GM19023 (cell line): ENCODE measurements around the gene SCGB3A1.

Experiments used
- ATAC-seq: cut with Tn5 transposase; IDR thresholded peaks from one replicate; pipeline ENCODE4 v1.9.1; 2021; ENCODE audit warnings: mild to moderate bottlenecking, moderate library complexity; ENCODE audit not compliant: unreplicated experiment

The SCGB3A1 gene

GRCh38 chr5:180590543-180591310 is 572 bp downstream of the SCGB3A1 start:
- no peak for ATAC-seq

DNA sequence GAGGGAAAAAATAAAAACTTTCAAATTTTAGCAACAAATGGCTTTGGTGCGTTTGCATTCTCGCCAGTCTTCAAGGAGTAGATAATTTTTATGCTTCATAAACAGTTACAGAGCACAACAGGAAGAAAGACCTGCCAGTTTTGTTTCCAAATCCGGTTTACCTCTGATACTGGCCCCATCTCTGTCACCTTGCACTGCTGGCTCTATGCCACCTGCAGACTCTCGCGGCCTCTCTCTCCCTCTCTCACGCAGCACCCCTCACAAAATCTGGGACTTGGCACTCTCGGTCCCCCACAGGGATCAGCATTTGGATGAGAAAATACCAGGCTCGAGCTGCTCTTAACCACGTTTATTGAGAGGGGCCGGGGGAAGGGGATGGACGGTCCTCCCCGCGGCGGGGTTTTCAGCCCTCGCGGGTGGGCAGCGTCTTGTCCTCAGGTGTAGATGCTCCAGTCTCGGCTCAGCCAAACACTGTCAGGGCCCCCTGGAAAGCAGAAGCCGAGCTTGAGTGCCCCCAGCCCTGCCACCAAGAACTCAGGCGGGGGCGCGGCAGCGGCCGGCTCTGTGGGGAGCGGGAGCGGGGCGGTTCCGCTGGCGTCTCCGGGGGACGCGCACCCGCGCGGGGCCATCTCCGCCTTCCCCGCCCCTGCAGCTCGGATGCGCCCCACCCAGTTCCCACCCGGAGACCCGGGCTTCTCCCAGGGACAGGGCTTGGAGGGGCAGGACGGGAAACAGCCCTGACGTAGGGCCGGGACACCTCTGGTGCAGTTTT is 1.3 kb downstream of the SCGB3A1 start:
- ATAC-seq, result no peak

DNA sequence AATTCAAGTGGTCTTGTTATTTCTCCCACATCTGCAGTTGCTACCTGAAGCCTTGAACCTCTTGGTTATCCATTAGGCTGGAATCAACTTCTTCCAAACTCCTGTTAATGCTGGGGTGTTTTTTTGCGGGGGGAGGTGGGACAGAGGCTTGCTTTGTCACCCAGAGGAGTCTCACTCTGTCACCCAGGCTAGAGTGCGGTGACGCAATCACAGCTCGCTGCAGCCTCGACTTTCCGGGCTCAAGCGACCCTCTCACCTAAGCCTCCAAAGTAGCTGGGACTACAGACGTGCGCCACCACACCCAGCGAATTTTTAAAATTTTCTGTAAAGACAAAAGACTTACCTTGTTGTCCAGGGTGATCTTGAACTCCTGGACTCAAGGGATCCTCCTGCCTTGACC is 4.4 kb downstream of the SCGB3A1 start:
- ATAC-seq, result no peak

DNA sequence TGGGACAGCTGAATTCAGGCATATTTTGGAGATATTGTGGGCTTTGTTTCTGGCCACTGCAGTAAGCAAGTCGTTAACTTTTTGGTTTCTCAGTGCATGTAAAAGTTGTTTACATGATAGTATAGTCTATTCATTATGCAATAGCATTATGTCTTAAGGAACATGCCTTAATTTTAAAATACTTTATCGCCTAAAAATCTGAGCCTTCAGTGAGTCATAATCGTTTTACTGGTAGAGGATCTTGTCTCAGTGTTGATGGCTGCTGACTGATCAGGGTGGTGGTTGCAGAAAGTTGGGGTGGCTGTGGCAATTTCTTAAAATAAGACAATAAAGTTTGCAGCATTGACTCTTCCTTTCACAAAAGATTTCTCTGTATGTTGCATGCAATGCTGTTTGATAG is 5.1 kb downstream of the SCGB3A1 start:
- no peak for ATAC-seq

DNA sequence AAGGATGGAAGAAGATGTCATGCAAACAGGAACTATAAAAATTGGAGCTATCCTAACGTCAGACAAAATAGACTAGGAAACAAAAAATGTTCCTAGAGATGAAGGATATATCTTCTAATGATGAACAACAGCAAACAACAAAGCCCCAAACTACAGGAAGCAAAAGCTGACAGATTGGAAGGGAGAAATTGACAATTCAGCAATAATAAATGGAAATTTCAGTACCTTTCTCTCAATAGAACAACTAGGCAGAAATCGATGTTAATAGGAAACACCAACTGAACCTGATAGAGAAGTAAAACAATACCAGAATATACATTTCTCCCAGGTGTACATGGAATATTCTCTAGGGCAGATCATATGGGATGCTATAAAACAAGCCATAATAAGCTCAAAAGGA is 7.6 kb downstream of the SCGB3A1 start:
- no peak for ATAC-seq

DNA sequence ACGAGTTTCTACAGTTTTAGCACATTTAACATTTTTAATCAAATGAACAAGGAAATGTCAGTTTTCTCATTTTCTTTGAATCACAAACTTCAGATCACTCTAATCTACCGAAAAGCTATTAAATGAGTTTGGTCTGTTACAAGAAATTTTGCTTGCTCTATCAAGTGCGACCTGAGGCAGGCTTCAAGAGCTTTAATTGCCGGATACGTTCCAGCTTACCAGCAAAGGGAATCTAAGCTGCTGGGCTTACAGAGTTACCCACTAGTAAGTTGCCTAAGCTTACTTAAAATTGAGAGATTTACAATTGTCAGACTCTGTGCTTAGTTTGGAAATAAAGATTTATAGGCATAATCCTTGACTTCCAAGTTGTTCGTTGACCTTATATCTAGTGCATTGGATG is 10.6 kb downstream of the SCGB3A1 start:
- ATAC-seq, result no peak

- no peak for ATAC-seq
Observed at GRCh38 chr5:180575571-180575970, 15.7 kb downstream of the SCGB3A1 start.

- no peak for ATAC-seq
Observed at GRCh38 chr5:180568914-180569313, 22.4 kb downstream of the SCGB3A1 start.

- ATAC-seq, result no peak
Observed at GRCh38 chr5:180563994-180564393, 27.3 kb downstream of the SCGB3A1 start.

DNA sequence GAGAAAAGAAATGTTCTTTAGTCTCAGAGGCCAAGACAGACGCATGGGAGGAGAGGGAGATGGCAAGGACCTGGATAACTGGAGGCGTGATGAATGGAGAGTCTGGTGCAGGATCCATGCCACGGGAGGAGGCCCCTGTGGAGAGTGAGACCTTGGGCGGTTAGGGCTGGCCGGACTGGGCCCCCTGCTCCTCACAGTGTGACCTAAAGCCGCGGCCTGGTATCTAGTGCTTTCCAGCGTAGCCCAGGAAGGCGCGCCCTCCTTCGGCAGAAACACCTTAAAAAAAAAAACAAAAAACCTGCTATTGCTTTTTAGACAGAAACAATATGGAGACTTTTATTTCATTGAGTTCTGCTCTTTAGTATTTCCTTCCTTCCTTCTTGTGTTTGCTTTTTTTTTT is 33.1 kb downstream of the SCGB3A1 start:
- ATAC-seq, result no peak

DNA sequence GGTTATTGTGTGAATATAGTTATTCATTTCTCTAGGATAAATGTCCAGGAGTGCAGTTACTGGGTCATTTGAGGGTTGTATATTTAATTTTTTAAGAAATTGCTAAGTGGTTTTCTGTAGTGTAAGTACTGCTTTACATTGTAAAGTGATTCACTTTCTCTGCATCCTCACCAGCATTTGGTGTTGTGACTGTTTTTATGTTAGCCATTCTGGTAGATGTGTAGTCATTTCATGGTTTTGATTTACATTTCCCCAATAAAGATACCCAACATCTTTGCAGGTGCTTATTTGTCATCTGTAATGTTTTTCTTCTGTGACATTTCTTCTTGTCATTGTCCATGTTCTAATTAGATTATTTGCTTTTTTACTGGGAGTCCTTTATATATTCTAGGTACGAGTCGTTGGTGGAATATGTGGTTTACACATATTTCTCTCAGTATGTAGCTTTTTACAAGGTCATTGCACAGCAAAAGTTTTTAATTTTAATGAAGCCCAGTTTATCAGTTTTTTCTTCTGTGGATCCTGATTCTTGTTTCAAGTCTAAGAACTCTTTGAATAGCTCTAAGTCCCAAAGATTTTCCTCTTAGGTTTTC is 34.0 kb downstream of the SCGB3A1 start:
- ATAC-seq, result no peak

DNA sequence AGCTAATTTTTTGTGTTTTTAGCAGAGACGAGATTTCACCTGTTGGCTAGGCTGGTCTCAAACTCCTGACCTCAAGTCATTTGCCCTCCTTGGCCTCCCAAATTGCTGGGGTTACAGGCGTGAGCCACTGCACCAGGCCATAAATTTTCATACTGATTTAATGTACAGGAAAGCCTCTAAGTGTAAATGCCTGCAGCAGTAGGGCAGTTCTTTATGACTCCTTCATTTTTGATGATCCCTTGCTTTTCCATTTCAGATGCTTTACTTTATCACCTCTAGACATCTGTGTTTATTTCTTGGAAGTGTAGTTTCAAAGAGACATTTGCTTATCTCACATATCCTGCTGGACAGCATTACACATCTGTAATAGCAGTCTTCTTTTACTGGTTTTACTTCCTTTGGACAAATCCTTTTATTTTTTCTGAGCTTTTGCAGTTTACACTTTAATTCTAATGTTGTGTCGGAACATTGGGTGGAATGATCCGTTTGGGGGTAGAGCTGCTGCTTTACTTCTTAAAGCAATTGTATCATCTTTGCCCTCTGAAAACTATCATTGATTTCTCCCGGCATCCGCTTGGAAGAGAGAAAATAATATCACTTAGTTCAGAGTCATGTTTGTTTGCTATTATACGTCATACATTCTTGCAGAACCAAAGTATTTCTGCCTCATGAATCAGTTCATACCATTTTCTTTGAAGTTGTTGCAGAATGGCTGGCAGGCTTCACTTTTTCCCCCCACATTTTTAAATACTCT is 36.0 kb downstream of the SCGB3A1 start:
- no peak for ATAC-seq

DNA sequence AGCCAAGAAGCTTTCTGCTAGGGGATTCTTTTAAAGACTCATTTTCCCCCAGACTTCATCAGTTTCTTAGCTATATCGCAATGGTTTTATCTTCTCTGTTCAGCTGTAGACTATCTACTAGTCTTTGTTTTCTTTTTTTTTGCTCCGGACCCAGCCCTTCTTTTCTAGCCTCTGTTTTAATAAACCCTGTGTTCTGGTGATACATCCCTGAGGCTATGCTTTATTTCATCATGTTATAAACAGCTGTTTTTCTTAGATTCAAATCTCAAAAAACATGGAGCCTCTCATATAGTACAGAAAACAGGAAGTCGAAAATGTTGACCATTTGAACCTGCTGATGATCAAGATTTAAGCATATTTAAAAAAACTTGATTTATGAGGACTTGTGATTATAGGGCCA is 37.8 kb downstream of the SCGB3A1 start:
- ATAC-seq, result no peak

GRCh38 chr5:180548563-180548962 is 42.7 kb downstream of the SCGB3A1 start:
- ATAC-seq, result no peak

DNA sequence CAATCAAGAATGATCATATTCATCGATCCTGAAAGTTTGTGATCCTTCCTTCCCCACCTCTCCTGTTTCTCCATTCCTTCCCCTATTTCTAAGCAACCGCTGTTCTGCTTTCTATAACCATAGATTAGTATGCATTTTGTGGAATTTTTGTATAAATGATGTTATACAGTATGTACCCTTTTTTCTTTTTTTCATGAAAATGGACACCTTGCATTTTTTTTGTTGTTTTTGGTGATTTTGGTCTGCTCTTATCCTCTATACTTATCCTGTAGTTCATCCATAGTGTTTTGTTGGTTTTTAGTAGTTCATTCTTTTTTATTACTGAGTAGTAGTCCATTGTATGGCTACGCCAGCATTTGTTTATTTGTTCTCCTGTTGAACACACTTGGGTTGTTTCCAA is 46.1 kb downstream of the SCGB3A1 start:
- ATAC-seq, result no peak

GRCh38 chr5:180541710-180542109 is 49.6 kb downstream of the SCGB3A1 start:
- no peak for ATAC-seq
